OCI-LY7 (cell line): Measurements from ENCODE around the gene ADAMTS2. TPM values are rescaled to one million over a fixed set of nuclear protein-coding genes. Genes with fewer than 3 reads are reported as not detected.

Source experiments
- BruUV-seq: library from RNA; stranded (reverse); fragments of 400-500 nt; replicated peaks from 2 replicates; lab custom pipeline; 2021; lab: Mats Ljungman, UMichigan
- CTCF ChIA-PET: fragments of 300-600 bp; sonication (Branson Sonifier 250); formaldehyde crosslinking; loops from one replicate; lab custom pipeline; 2022; ENCODE audit warnings: antibody characterized with exemption; ENCODE audit not compliant: unreplicated experiment; lab: Charles Lee
- POLR2A ChIA-PET: fragments of 300-600 bp; sonication (Branson Sonifier 250); formaldehyde crosslinking; loops from one replicate; lab custom pipeline; 2022; ENCODE audit warnings: antibody characterized with exemption; lab: Charles Lee
- DNase-seq: peaks from one replicate; pipeline ENCODE4 v3.0.0-alpha.2; 2015; ENCODE audit warnings: low spot score
- H2AFZ ChIP-seq: fragments of 200-600 bp; sonication (generic), shearing (Covaris generic); 2 replicates; pipeline ENCODE4 v1.6.1; 2014; ENCODE audit warnings: mild to moderate bottlenecking, antibody characterized with exemption, low read length, moderate library complexity
- H3K27ac ChIP-seq: fragments of 200-600 bp; sonication (generic); 2 replicates; pipeline ENCODE4 v1.5.1; 2014; ENCODE audit warnings: mixed run types, low read depth, mild to moderate bottlenecking, moderate library complexity, low read length, inconsistent platforms; ENCODE audit not compliant: poor library complexity, severe bottlenecking
- H3K36me3 ChIP-seq: fragments of 200-600 bp; sonication (generic); 2 replicates; pipeline ENCODE4 v1.6.1; 2014; ENCODE audit warnings: mild to moderate bottlenecking, antibody characterized with exemption, low read length, moderate library complexity, mixed read lengths; ENCODE audit not compliant: insufficient read depth
- H3K4me1 ChIP-seq: fragments of 200-600 bp; sonication (generic); 2 replicates; pipeline ENCODE4 v1.5.1; 2014; ENCODE audit warnings: mild to moderate bottlenecking, low read length; ENCODE audit not compliant: insufficient read depth, poor library complexity, severe bottlenecking
- H3K4me2 ChIP-seq: fragments of 200-600 bp; sonication (generic); 2 replicates; pipeline ENCODE4 v1.6.1; 2014; ENCODE audit warnings: mild to moderate bottlenecking, low read length
- H3K4me3 ChIP-seq: fragments of 200-600 bp; sonication (generic); 2 replicates; pipeline ENCODE4 v1.5.1; 2014; ENCODE audit warnings: mild to moderate bottlenecking, low read depth, low read length; ENCODE audit not compliant: poor library complexity, severe bottlenecking
- H3K79me2 ChIP-seq: fragments of 200-600 bp; sonication (generic); 2 replicates; pipeline ENCODE4 v1.6.1; 2016; ENCODE audit warnings: low read depth, mild to moderate bottlenecking, low read length, moderate library complexity, mixed read lengths; ENCODE audit not compliant: insufficient read depth
- H3K9me2 ChIP-seq: fragments of 200-600 bp; sonication (generic); 2 replicates; pipeline ENCODE4 v1.6.1; 2016; ENCODE audit warnings: mild to moderate bottlenecking, low read length, mixed read lengths; ENCODE audit not compliant: insufficient read depth
- H3K9me3 ChIP-seq: fragments of 200-600 bp; sonication (generic); 2 replicates; pipeline ENCODE4 v1.6.1; 2014; ENCODE audit warnings: mild to moderate bottlenecking, mixed run types, low read length, mixed read lengths
- H4K20me1 ChIP-seq: fragments of 200-600 bp; sonication (generic); 2 replicates; pipeline ENCODE4 v1.6.1; 2014; ENCODE audit warnings: mild to moderate bottlenecking, antibody characterized with exemption, low read length, moderate library complexity, mixed read lengths; ENCODE audit not compliant: insufficient read depth
- EZH2phosphoT487 ChIP-seq: fragments of 200-600 bp; sonication (generic); IDR thresholded peaks from 2 replicates; pipeline ENCODE4 v1.6.1; 2018; ENCODE audit warnings: low read depth, borderline replicate concordance, mild to moderate bottlenecking, mixed run types, antibody characterized with exemption, low read length, moderate library complexity, mixed read lengths
- intact Hi-C: fragments of 100-400 bp; cut with micrococcal nuclease; formaldehyde crosslinking; loops from one replicate; pipeline ENCODE4 v1.10.0; 2022; ENCODE audit not compliant: unreplicated experiment
- total RNA-seq, 2 experiments: library from RNA; depleted of rRNA in 1 of 2; stranded (reverse); fragments of >200 nt in 1 of 2; shearing (Covaris generic) in 1 of 2; gene quantifications; 2 replicates each; pipeline ENCODE4 v1.2.3, GENCODE V29; 2014 to 2022
- TF ChIP-seq, protein P1 (sequence below): fragments of 200-600 bp; sonication (generic); conservative IDR thresholded peaks from 2 replicates; pipeline ENCODE4 v1.5.1; 2014; ENCODE audit warnings: mild to moderate bottlenecking, antibody characterized with exemption, low read length, moderate library complexity, mixed read lengths

Gene ADAMTS2
- total RNA-seq, 2 experiments from 2014 or later: not detected

DNA sequence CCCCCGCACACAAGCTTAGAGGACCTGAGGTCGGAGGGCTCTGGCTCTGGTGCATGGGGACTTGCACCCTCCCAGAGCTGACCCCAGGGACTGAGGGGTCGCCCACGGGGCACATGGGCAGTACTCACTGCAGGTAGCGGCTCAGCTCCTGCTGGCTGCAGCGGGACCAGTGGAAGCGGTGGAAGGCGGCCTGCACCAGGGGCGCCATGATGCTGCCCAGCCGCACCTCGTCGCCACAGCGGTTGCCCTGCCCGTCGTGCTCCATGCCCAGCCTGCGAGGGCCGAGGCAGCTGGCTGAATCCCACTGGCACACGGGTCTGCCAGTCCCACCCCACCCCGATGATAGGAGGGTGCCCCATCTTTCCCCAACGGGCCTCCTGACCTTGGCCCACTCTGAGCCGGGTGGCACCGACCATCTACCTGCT lies 191.3 kb downstream of the ADAMTS2 start:
- intact Hi-C loops: no loop called here

DNA sequence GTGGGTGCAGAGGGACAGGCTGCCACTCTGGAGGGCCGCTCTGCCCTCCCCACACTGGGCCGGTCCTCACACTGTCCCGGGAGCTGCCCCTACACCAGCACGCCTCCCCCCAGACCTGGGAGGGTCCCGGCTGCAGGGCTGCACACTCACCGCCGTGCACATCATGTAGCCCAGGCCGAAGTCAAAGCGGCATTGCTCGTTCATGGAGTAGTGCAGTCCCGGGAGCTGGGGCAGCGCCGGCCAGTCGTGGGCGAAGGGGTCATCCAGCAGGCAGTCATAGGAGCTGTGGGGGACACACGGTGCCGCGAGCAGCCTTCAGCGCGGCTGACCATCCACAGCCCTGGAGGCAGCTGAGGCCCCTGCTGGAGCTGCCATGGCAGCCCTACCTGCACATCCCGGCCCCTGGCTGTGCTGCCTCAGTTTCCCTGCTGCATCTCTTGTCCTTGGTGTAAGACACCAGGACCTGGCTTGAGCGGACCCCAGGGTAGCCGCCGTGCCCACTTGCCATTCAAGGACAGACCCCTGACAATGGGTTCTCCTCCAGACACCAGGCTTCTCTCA lies 191.8 kb downstream of the ADAMTS2 start:
- Histone ChIP-seq H3K27ac (no peak overlapping the region), H2AFZ (no peak overlapping the region), H3K9me2 (no peaks in the 10 kb centered on the region), H4K20me1 (no peaks in the 10 kb centered on the region), H3K4me1 (no peaks in the 10 kb centered on the region), H3K79me2 (no peaks in the 10 kb centered on the region), H3K9me3 (no peaks in the 10 kb centered on the region), H3K4me2 (no peak overlapping the region), H3K36me3 (no peaks in the 10 kb centered on the region), H3K4me3 (no peak overlapping the region)
- intact Hi-C loops: no loop called here
- DNase-seq: no peak
- no TSS peak for BruUV-seq
- TF ChIP-seq, protein P1, sequence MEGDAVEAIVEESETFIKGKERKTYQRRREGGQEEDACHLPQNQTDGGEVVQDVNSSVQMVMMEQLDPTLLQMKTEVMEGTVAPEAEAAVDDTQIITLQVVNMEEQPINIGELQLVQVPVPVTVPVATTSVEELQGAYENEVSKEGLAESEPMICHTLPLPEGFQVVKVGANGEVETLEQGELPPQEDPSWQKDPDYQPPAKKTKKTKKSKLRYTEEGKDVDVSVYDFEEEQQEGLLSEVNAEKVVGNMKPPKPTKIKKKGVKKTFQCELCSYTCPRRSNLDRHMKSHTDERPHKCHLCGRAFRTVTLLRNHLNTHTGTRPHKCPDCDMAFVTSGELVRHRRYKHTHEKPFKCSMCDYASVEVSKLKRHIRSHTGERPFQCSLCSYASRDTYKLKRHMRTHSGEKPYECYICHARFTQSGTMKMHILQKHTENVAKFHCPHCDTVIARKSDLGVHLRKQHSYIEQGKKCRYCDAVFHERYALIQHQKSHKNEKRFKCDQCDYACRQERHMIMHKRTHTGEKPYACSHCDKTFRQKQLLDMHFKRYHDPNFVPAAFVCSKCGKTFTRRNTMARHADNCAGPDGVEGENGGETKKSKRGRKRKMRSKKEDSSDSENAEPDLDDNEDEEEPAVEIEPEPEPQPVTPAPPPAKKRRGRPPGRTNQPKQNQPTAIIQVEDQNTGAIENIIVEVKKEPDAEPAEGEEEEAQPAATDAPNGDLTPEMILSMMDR: no peak
- no peak for TF ChIP-seq EZH2phosphoT487
- CTCF ChIA-PET: no interaction called here
- POLR2A ChIA-PET: no interaction called here

More for the DNA sequence above, 191.3 kb downstream of the ADAMTS2 start:
- TF ChIP-seq, protein P1: no peak
- no peak for TF ChIP-seq EZH2phosphoT487
- BruUV-seq: no TSS peak
- Histone ChIP-seq H3K9me2 (no peaks in the 10 kb centered on the region), H3K36me3 (no peaks in the 10 kb centered on the region), H3K9me3 (no peaks in the 10 kb centered on the region), H3K27ac (no peak overlapping the region), H3K4me2 (no peak overlapping the region), H4K20me1 (no peaks in the 10 kb centered on the region), H2AFZ (no peak overlapping the region), H3K4me3 (no peak overlapping the region), H3K79me2 (no peaks in the 10 kb centered on the region), H3K4me1 (no peaks in the 10 kb centered on the region)
- no peak for DNase-seq
- ChIA-PET POLR2A (no interaction called here), CTCF (no interaction called here)

DNA sequence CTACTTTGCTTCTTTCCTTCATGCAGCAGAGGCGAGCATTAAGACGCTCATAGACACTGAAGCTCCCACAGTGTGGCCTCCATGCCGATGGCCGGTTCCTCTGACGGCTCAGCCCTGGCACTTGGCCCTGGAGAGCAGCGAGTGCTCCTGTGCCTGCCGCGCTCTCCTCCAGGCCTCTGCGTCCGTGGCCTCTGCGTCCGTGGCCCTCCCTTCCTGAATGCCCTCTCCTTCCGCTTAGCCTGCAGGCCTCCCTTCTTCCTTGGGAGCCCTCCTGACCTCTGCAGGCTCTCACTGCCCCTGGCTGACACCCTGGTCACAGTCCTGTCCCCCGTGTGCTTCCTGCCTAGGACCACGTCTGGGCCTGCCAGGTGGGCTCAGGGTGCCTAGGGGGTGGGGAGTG lies 192.3 kb downstream of the ADAMTS2 start:
- H2AFZ ChIP-seq: no peak overlapping the region
- TF ChIP-seq EZH2phosphoT487: no peak
- TF ChIP-seq, protein P1: no peak
- H3K79me2 ChIP-seq: no peaks in the 10 kb centered on the region
- POLR2A ChIA-PET: no interaction called here
- no peaks in the 10 kb centered on the region for H4K20me1 ChIP-seq
- no peak for DNase-seq
- intact Hi-C loops: no loop called here
- H3K27ac ChIP-seq: no peak overlapping the region
- H3K36me3 ChIP-seq: no peaks in the 10 kb centered on the region
- H3K9me3 ChIP-seq: no peaks in the 10 kb centered on the region
- no TSS peak for BruUV-seq
- H3K4me1 ChIP-seq: no peaks in the 10 kb centered on the region
- CTCF ChIA-PET: no interaction called here
- no peak overlapping the region for H3K4me2 ChIP-seq
- no peak overlapping the region for H3K4me3 ChIP-seq
- H3K9me2 ChIP-seq: no peaks in the 10 kb centered on the region
